Activated T-cell treated with anti-CD3 and anti-CD28 coated beads for 4 hours (primary cell): Measurements from ENCODE around the gene CALML3.

Source experiments
- DNase-seq: peaks from one replicate; pipeline ENCODE4 v3.0.0-alpha.2; 2020

CALML3 gene

GRCh38 chr10:5508161-5508604, 16.6 kb upstream of the CALML3 start:
- no peak for DNase-seq

GRCh38 chr10:5508786-5509185, 16.0 kb upstream of the CALML3 start:
- DNase-seq = no peak

GRCh38 chr10:5509236-5509635, 15.5 kb upstream of the CALML3 start:
- DNase-seq = no peak

- DNase-seq = no peak
Measured at GRCh38 chr10:5509691-5510090, 15.1 kb upstream of the CALML3 start.

- no peak for DNase-seq
Measured at GRCh38 chr10:5510281-5511072, 14.3 kb upstream of the CALML3 start.

GRCh38 chr10:5511231-5511884, 13.4 kb upstream of the CALML3 start:
- no peak for DNase-seq

GRCh38 chr10:5511885-5512280, 12.9 kb upstream of the CALML3 start:
- no peak for DNase-seq

- no peak for DNase-seq
Measured at GRCh38 chr10:5512331-5512730, 12.4 kb upstream of the CALML3 start.

GRCh38 chr10:5512881-5513612, 11.7 kb upstream of the CALML3 start:
- DNase-seq = peak; percentile 7

GRCh38 chr10:5514226-5514850, 10.4 kb upstream of the CALML3 start:
- no peak for DNase-seq

GRCh38 chr10:5515948-5516761, 8.6 kb upstream of the CALML3 start:
- DNase-seq = no peak

- DNase-seq = no peak
Measured at GRCh38 chr10:5517546-5517945, 7.2 kb upstream of the CALML3 start.

- no peak for DNase-seq
Measured at GRCh38 chr10:5518143-5518542, 6.6 kb upstream of the CALML3 start.

GRCh38 chr10:5519054-5519453, 5.7 kb upstream of the CALML3 start:
- no peak for DNase-seq

GRCh38 chr10:5522913-5523560, 1.7 kb upstream of the CALML3 start:
- no peak for DNase-seq

- DNase-seq = no peak
Measured at GRCh38 chr10:5523796-5524574, 776 bp upstream of the CALML3 start.

- no peak for DNase-seq
Measured at GRCh38 chr10:5525561-5526341, 990 bp downstream of the CALML3 start.

GRCh38 chr10:5526691-5527331, 2.0 kb downstream of the CALML3 start:
- no peak for DNase-seq

- DNase-seq = no peak
Measured at GRCh38 chr10:5527332-5528200, 2.8 kb downstream of the CALML3 start.
